Ovary (tissue), 9 donors: Measurements from ENCODE around the gene UBR4. TPM values are rescaled to one million over a fixed set of nuclear protein-coding genes. Genes with fewer than 3 reads are reported as not detected.
"Not testable (repeated sequence)": the region's sequence is repeated elsewhere in the genome, so short reads cannot be mapped to it uniquely, and the experiment has no call there.

ENCODE experiments used
- DNase-seq, 5 donors: peaks; one replicate each; pipeline ENCODE4 v3.0.0-alpha.2; 2019 to 2020
- H3K27ac ChIP-seq, 2 donors: fragments of 200-600 bp; one replicate each; pipeline versions ENCODE4 v1.5.1 to v1.8.0; 2019 to 2022
- H3K27me3 ChIP-seq: fragments of 200-600 bp; one replicate; pipeline ENCODE4 v1.8.0; 2022
- H3K36me3 ChIP-seq: fragments of 200-600 bp; sonication (generic); one replicate; pipeline ENCODE4 v1.5.1; 2019
- H3K4me1 ChIP-seq: one replicate; pipeline ENCODE4 v1.8.1; 2013; ENCODE audit warnings: mild to moderate bottlenecking, moderate library complexity; ENCODE audit not compliant: insufficient read depth
- H3K4me3 ChIP-seq: fragments of 200-600 bp; sonication (generic); one replicate; pipeline ENCODE4 v1.5.1; 2017
- H3K9me3 ChIP-seq, 2 donors: fragments of 200-600 bp in 1 of 2; sonication (generic) in 1 of 2; one replicate each; pipeline versions ENCODE4 v1.5.1 to v1.8.1; 2013 to 2019; ENCODE audit warnings: mild to moderate bottlenecking in 1 of 2, moderate library complexity in 1 of 2
- CTCF ChIP-seq, 3 donors: fragments of 450-650 bp in 2 of 3; fragments of 200-600 bp in 1 of 3; IDR thresholded peaks; one replicate each; pipeline versions ENCODE4 v1.5.1 to v1.8.0; 2016 to 2022; ENCODE audit warnings: antibody characterized with exemption in 3 of 3, mild to moderate bottlenecking in 1 of 3
- EP300 ChIP-seq: sonication (generic); formaldehyde crosslinking; IDR thresholded peaks from one replicate; pipeline ENCODE4 v1.6.1; 2017; ENCODE audit warnings: antibody characterized with exemption
- POLR2A ChIP-seq: fragments of 450-650 bp; IDR thresholded peaks from one replicate; pipeline ENCODE4 v1.6.1; 2017; ENCODE audit warnings: antibody characterized with exemption, mild to moderate bottlenecking, moderate library complexity
- WGBS, 3 donors: extraction: QIAGEN DNeasy Blood & Tissue Kit in 1 of 3; methylation state at CpG; one replicate each; pipeline versions ENCODE4 v1.1.5 to v1.1.7; 2013 to 2017; 5-methylcytosine and 5-hydroxymethylcytosine counted together
- intact Hi-C, 4 donors: fragments of 100-400 bp; cut with DNase I; formaldehyde crosslinking; loops; one replicate each; pipeline versions ENCODE4 v1.11.0 to v1.15.1; 2022 to 2023
- polyA plus RNA-seq, 2 donors: library from polyadenylated mRNA; stranded (reverse); fragments of 200-250 nt in 1 of 2; fragments of 350-450 nt in 1 of 2; fragmentation: Illumina TruSeq in 1 of 2; extraction: RNeasy Lipid Tissue Mini Kit (QIAGEN cat#74804) in 1 of 2; gene quantifications; one replicate each; pipeline ENCODE4 v1.2.3, GENCODE V29; 2013 to 2014
- total RNA-seq, 7 donors: library from RNA; depleted of rRNA in 2 of 7; stranded (reverse); fragments of >200 nt in 2 of 7; fragmentation: NEBNext Ultra II Directional in 3 of 7; extraction: Animal tissue kit (Norgen Biotek cat#: 25700) in 3 of 7; gene quantifications; one replicate each; pipeline versions ENCODE4 v1.1.0 to v1.2.4, GENCODE V29; 2016 to 2023
- donor health status: DM: no; HTN: no; CAD: no; lungs with moderate emphysema.
- donor health status: DM: no; HTN: no; CAD: no.
- donor health status: Bipolar disorder and iron deficiency.
- donor health status: DM: yes; HTN: yes; CAD: no.
- donor health status: DM: no; HTN: no; CAD: no.
- donor health status: DM: yes; HTN: yes; CAD: no.

Gene UBR4
- total and polyA plus RNA-seq, 9 donors: 78.7 to 139 (median 118) TPM

- no peak for TF ChIP-seq POLR2A
- TF ChIP-seq EP300: no peak
- no peak for TF ChIP-seq CTCF (IDR thresholded peaks at IDR 0.05)
- no peaks in the 10 kb centered on the region for H3K36me3 ChIP-seq
- H3K4me3 ChIP-seq: no peak overlapping the region
- 37 to 45% (median 42%) methylated on average over 7 of the region's 7 CpGs for WGBS, 3 donors
- peak in 1 of 5 donors; percentile 29 for DNase-seq
- no peaks in the 10 kb centered on the region for H3K27me3 ChIP-seq
- no peaks in the 10 kb centered on the region for H3K4me1 ChIP-seq
- H3K27ac ChIP-seq: no peak overlapping the region
- no peaks in the 10 kb centered on the region for H3K9me3 ChIP-seq
- intact Hi-C loops: no loop called here
These were observed 10.9 kb upstream of the UBR4 start for GRCh38 chr1:19220991-19221390.

GRCh38 chr1:19220080-19220846 is 10.2 kb upstream of the UBR4 start:
- intact Hi-C loops: no loop called here
- no peak for TF ChIP-seq EP300
- TF ChIP-seq POLR2A: no peak
- TF ChIP-seq CTCF (IDR thresholded peaks at IDR 0.05): no peak
- no peak for DNase-seq
- H3K27me3 ChIP-seq: no peaks in the 10 kb centered on the region
- no peak overlapping the region for H3K27ac ChIP-seq
- 90 to 93% (median 91%) methylated on average over 8 of the region's 8 CpGs for WGBS, 3 donors
- no peak overlapping the region for H3K4me3 ChIP-seq
- no peaks in the 10 kb centered on the region for H3K4me1 ChIP-seq
- no peaks in the 10 kb centered on the region for H3K36me3 ChIP-seq
- H3K9me3 ChIP-seq: no peaks in the 10 kb centered on the region

- Histone ChIP-seq H3K27ac (no peak overlapping the region), H3K4me3 (no peak overlapping the region), H3K36me3 (no peaks in the 10 kb centered on the region), H3K9me3 (no peaks in the 10 kb centered on the region), H3K27me3 (no peaks in the 10 kb centered on the region), H3K4me1 (no peaks in the 10 kb centered on the region)
- no peak for DNase-seq
- no peak for TF ChIP-seq POLR2A
- TF ChIP-seq EP300: no peak
- no peak for TF ChIP-seq CTCF (IDR thresholded peaks at IDR 0.05)
- intact Hi-C loops: no loop called here
- 81 to 83% (median 81%) methylated on average over 7 of the region's 7 CpGs for WGBS, 3 donors
These were observed 9.4 kb upstream of the UBR4 start for GRCh38 chr1:19219451-19219850.

- H3K27ac ChIP-seq, DNase-seq, H3K9me3 ChIP-seq, H3K4me3 ChIP-seq, H3K4me1 ChIP-seq, H3K36me3 ChIP-seq, intact Hi-C loops, H3K27me3 ChIP-seq: not testable (repeated sequence)
- 92 to 93% (median 93%) methylated on average over 4 of the region's 4 CpGs for WGBS, 3 donors
These were observed 6.5 kb upstream of the UBR4 start for GRCh38 chr1:19216585-19216984.

- no peak for TF ChIP-seq POLR2A
- no peak for TF ChIP-seq CTCF (IDR thresholded peaks at IDR 0.05)
- TF ChIP-seq EP300: no peak
- WGBS, 3 donors: 96 to 98% (median 97%) methylated on average over 1 of the region's 1 CpG
- H3K9me3 ChIP-seq: no peaks in the 10 kb centered on the region
- DNase-seq: no peak
- peaks cover 6% of the 10 kb centered on the region for H3K4me1 ChIP-seq
- no peaks in the 10 kb centered on the region for H3K27me3 ChIP-seq
- H3K4me3 ChIP-seq: no peak overlapping the region
- no peaks in the 10 kb centered on the region for H3K36me3 ChIP-seq
- intact Hi-C loops: no loop called here
- H3K27ac ChIP-seq: no peak overlapping the region
These were observed 3.5 kb upstream of the UBR4 start for GRCh38 chr1:19213580-19213979.
